ENCODE measurements around the gene TNPO3.
"Not testable (repeated sequence)": the region's sequence is repeated elsewhere in the genome, so short reads cannot be mapped to it uniquely, and the experiment has no call there.

Gene TNPO3

GRCh38 chr7:129013048-129013724 lies 41.7 kb downstream of the TNPO3 start:
- FAIRE-seq = no peak

GRCh38 chr7:129012641-129013040 lies 42.3 kb downstream of the TNPO3 start:
- peak; percentile 25 for FAIRE-seq

GRCh38 chr7:129010075-129010474 lies 44.8 kb downstream of the TNPO3 start:
- no peak for FAIRE-seq

- no peak for FAIRE-seq
Observed at GRCh38 chr7:129009437-129009836, 45.5 kb downstream of the TNPO3 start.

GRCh38 chr7:129008645-129009414 lies 46.1 kb downstream of the TNPO3 start:
- FAIRE-seq = no peak

GRCh38 chr7:129007572-129007971 lies 47.3 kb downstream of the TNPO3 start:
- FAIRE-seq = no peak

- FAIRE-seq = no peak
Observed at GRCh38 chr7:129006636-129007414, 48.1 kb downstream of the TNPO3 start.

- FAIRE-seq = no peak
Observed at GRCh38 chr7:129005186-129005585, 49.7 kb downstream of the TNPO3 start.

- no peak for FAIRE-seq
Observed at GRCh38 chr7:128997181-128997580, 57.7 kb downstream of the TNPO3 start.

- FAIRE-seq = not testable (repeated sequence)
Observed at GRCh38 chr7:128994560-128994959, 60.4 kb downstream of the TNPO3 start.

- FAIRE-seq = no peak
Observed at GRCh38 chr7:128993419-128993818, 61.5 kb downstream of the TNPO3 start.

- no peak for FAIRE-seq
Observed at GRCh38 chr7:128989961-128990360, 65.0 kb downstream of the TNPO3 start.

- no peak for FAIRE-seq
Observed at GRCh38 chr7:128988372-128988771, 66.5 kb downstream of the TNPO3 start.

GRCh38 chr7:128986609-128987008 lies 68.3 kb downstream of the TNPO3 start:
- no peak for FAIRE-seq

GRCh38 chr7:128985660-128986059 lies 69.3 kb downstream of the TNPO3 start:
- FAIRE-seq = no peak

GRCh38 chr7:128982105-128982504 lies 72.8 kb downstream of the TNPO3 start:
- no peak for FAIRE-seq

GRCh38 chr7:128974241-128974934 lies 80.5 kb downstream of the TNPO3 start:
- no peak for FAIRE-seq

- FAIRE-seq = no peak
Observed at GRCh38 chr7:128968624-128969023, 86.3 kb downstream of the TNPO3 start.

GRCh38 chr7:128963327-128963757 lies 91.6 kb downstream of the TNPO3 start:
- FAIRE-seq = no peak

- no peak for FAIRE-seq
Observed at GRCh38 chr7:128962899-128963298, 92.0 kb downstream of the TNPO3 start.

GRCh38 chr7:128961030-128961659 lies 93.8 kb downstream of the TNPO3 start:
- no peak for FAIRE-seq

GRCh38 chr7:128959296-128959695 lies 95.6 kb downstream of the TNPO3 start:
- FAIRE-seq = no peak

Data from G401.6 (cell line).